ENCODE results near the gene YIPF4.
"Not testable (repeated sequence)": the region's sequence is repeated elsewhere in the genome, so short reads cannot be mapped to it uniquely, and the experiment has no call there.

YIPF4 gene

GRCh38 chr2:32357318-32358110 is 79.8 kb downstream of the YIPF4 start:
- TF ChIP-seq FOXP2 (optimal IDR thresholded peaks at IDR 0.05; ENCODE audit: control extremely low read depth, extremely low read length, insufficient read depth) (no peak), EZH2 (IDR thresholded peaks at IDR 0.05) (no peak), POLR2AphosphoS5 (IDR thresholded peaks at IDR 0.05; ENCODE audit: borderline replicate concordance, low read depth, low read length) (no peak)
- Histone ChIP-seq H3K9ac (ENCODE audit: insufficient read length) (peak overlapping the region; percentile 89), H3K9me3 (ENCODE audit: low read depth, low read length) (no peaks in the 10 kb centered on the region), H3K4me3 (peak overlapping the region; percentile 99), H3K27ac (peak overlapping the region; percentile 48; the same call in 1 of the 2 replicates), H3K36me3 (ENCODE audit: insufficient read depth, low read length) (peaks cover 32% of the 10 kb centered on the region)
- no peak for DNase-seq (ENCODE audit: low read depth, low spot score)

DNA sequence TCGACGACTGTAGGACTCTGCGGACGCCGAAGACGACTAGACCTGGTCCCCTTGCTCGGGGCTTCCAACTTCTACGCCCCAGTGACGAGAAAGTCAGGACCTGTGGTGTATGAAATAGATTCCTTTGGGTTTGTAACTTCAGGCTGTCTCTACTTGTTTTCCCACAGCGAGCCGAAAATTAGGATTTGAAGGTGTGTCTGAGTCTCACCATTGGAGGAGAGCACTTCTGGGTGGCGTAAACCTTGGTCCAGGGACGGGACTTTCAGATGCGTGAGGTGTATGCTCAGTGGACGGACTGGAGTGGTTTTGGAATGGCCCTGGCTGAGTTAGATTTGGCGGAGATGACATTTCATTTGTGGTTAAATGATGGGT is 80.4 kb downstream of the YIPF4 start:
- H3K9me3 ChIP-seq (ENCODE audit: low read depth, low read length): no peaks in the 10 kb centered on the region
- TF ChIP-seq POLR2AphosphoS5 (IDR thresholded peaks at IDR 0.05; ENCODE audit: borderline replicate concordance, low read depth, low read length) (no peak), EZH2 (IDR thresholded peaks at IDR 0.05) (no peak), FOXP2 (optimal IDR thresholded peaks at IDR 0.05; ENCODE audit: control extremely low read depth, extremely low read length, insufficient read depth) (no peak)
- peak overlapping the region; percentile 99 for H3K4me3 ChIP-seq
- H3K27ac ChIP-seq: 0 out of 2 replicates have a peak overlapping the region, but pooled peaks have one; percentile 17
- peaks cover 32% of the 10 kb centered on the region for H3K36me3 ChIP-seq (ENCODE audit: insufficient read depth, low read length)
- H3K9ac ChIP-seq (ENCODE audit: insufficient read length): peak overlapping the region; percentile 72
- DNase-seq (ENCODE audit: low read depth, low spot score): no peak

- Histone ChIP-seq H3K4me3 (no peak overlapping the region), H3K27ac (peak overlapping the region; percentile 2; the same call in 1 of the 2 replicates), H3K9me3 (ENCODE audit: low read depth, low read length) (no peaks in the 10 kb centered on the region), H3K36me3 (ENCODE audit: insufficient read depth, low read length) (peaks cover 32% of the 10 kb centered on the region), H3K9ac (ENCODE audit: insufficient read length) (no peak overlapping the region)
- TF ChIP-seq FOXP2 (optimal IDR thresholded peaks at IDR 0.05; ENCODE audit: control extremely low read depth, extremely low read length, insufficient read depth) (no peak), EZH2 (IDR thresholded peaks at IDR 0.05) (no peak), POLR2AphosphoS5 (IDR thresholded peaks at IDR 0.05; ENCODE audit: borderline replicate concordance, low read depth, low read length) (no peak)
- DNase-seq (ENCODE audit: low read depth, low spot score): no peak
These were observed 82.7 kb downstream of the YIPF4 start for GRCh38 chr2:32360416-32360815.

DNA sequence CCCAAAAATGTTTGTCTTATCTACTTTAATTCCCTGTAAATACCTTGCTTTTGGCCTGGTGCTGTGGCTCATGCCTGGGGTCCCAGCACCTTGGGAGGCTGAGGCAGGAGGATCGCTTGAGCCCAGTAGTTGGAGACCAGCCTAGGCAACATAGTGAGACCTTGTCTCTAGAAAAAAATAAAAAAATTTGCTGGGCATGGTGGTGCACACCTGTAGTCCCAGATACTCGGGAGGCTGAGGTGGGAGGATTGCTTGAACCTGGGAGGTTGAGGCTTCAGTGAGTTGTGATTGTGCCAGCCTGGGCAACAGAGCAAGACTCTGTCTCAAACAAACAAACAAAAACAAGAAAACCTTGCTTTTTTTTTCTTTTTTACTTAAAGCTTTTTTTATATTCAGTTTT is 85.3 kb downstream of the YIPF4 start:
- not testable (repeated sequence) for DNase-seq (ENCODE audit: low read depth, low spot score); H3K27ac ChIP-seq; H3K4me3 ChIP-seq; H3K9ac ChIP-seq (ENCODE audit: insufficient read length); H3K9me3 ChIP-seq (ENCODE audit: low read depth, low read length)
- peaks cover 36% of the 10 kb centered on the region for H3K36me3 ChIP-seq (ENCODE audit: insufficient read depth, low read length)

- no peak for DNase-seq (ENCODE audit: low read depth, low spot score)
- Histone ChIP-seq H3K27ac (no peak overlapping the region), H3K4me3 (no peak overlapping the region), H3K36me3 (ENCODE audit: insufficient read depth, low read length) (peaks cover 31% of the 10 kb centered on the region), H3K9ac (ENCODE audit: insufficient read length) (no peak overlapping the region), H3K9me3 (ENCODE audit: low read depth, low read length) (no peaks in the 10 kb centered on the region)
- TF ChIP-seq EZH2 (IDR thresholded peaks at IDR 0.05) (no peak), POLR2AphosphoS5 (IDR thresholded peaks at IDR 0.05; ENCODE audit: borderline replicate concordance, low read depth, low read length) (no peak), FOXP2 (optimal IDR thresholded peaks at IDR 0.05; ENCODE audit: control extremely low read depth, extremely low read length, insufficient read depth) (no peak)
These were observed 85.9 kb downstream of the YIPF4 start for GRCh38 chr2:32363597-32363996.

DNA sequence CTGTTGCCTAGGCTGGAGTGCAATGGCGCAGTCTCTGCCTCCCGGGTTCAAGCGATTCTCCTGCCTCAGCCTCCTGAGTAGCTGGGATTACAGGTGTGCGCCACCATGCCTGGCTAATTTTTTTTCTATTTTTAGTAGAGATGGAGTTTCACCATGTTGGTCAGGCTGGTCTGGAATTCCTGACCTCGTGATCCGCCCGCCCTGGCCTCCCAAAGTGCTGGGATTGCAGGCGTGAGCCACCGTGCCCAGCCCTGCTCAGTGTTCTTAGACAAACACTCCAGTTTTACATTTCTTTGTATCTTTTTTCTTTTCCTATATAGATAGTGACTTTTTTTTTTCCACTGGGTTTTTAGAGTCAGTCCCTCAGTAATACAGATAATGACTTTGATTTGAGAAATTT is 86.6 kb downstream of the YIPF4 start:
- H3K36me3 ChIP-seq (ENCODE audit: insufficient read depth, low read length): peaks cover 24% of the 10 kb centered on the region
- not testable (repeated sequence) for H3K9ac ChIP-seq (ENCODE audit: insufficient read length); H3K9me3 ChIP-seq (ENCODE audit: low read depth, low read length); DNase-seq (ENCODE audit: low read depth, low spot score); H3K4me3 ChIP-seq; H3K27ac ChIP-seq

- H3K27ac ChIP-seq; H3K4me3 ChIP-seq; DNase-seq (ENCODE audit: low read depth, low spot score); H3K9ac ChIP-seq (ENCODE audit: insufficient read length); H3K9me3 ChIP-seq (ENCODE audit: low read depth, low read length): not testable (repeated sequence)
- peaks cover 15% of the 10 kb centered on the region for H3K36me3 ChIP-seq (ENCODE audit: insufficient read depth, low read length)
These were observed 88.0 kb downstream of the YIPF4 start for GRCh38 chr2:32365679-32366078.

Measured in SK-N-MC (cell line).